GM11168 (cell line): Measurements from ENCODE around the gene LSM12.

Experiments
- in situ Hi-C: fragments of 300-500 bp; cut with MboI; formaldehyde crosslinking; loops from one replicate; pipeline ENCODE4 v1.12.0; 2022; ENCODE audit warnings: low sequenced_read_pairs; ENCODE audit not compliant: unreplicated experiment

The LSM12 gene

GRCh38 chr17:44012391-44012790 lies 54.1 kb downstream of the LSM12 start:
- in situ Hi-C loops, result no loop called here

- in situ Hi-C loops, result no loop called here
These were observed 54.6 kb downstream of the LSM12 start for GRCh38 chr17:44011876-44012275.

GRCh38 chr17:44010966-44011647 lies 55.4 kb downstream of the LSM12 start:
- in situ Hi-C loops, result no loop called here

GRCh38 chr17:44008205-44008909 lies 58.1 kb downstream of the LSM12 start:
- in situ Hi-C loops, result no loop called here

GRCh38 chr17:44007346-44008204 lies 58.9 kb downstream of the LSM12 start:
- in situ Hi-C loops, result no loop called here

- in situ Hi-C loops, result no loop called here
These were observed 59.7 kb downstream of the LSM12 start for GRCh38 chr17:44006598-44007345.

GRCh38 chr17:44006272-44006597 lies 60.2 kb downstream of the LSM12 start:
- in situ Hi-C loops, result no loop called here

- in situ Hi-C loops, result no loop called here
These were observed 60.8 kb downstream of the LSM12 start for GRCh38 chr17:44005527-44006271.

GRCh38 chr17:44004761-44005526 lies 61.5 kb downstream of the LSM12 start:
- in situ Hi-C loops, result no loop called here

- in situ Hi-C loops, result no loop called here
These were observed 62.3 kb downstream of the LSM12 start, which contains the start of gene NAGS for GRCh38 chr17:44004077-44004760. NAGS (plus strand) TSS chr17:44004622; CDS start chr17:44004664, 42 bp downstream.

- in situ Hi-C loops, result no loop called here
These were observed 64.2 kb downstream of the LSM12 start for GRCh38 chr17:44002141-44002848.

GRCh38 chr17:44001461-44001920 lies 65.0 kb downstream of the LSM12 start:
- in situ Hi-C loops, result no loop called here

GRCh38 chr17:44000871-44001460 lies 65.5 kb downstream of the LSM12 start:
- in situ Hi-C loops, result no loop called here

GRCh38 chr17:44000141-44000860 lies 66.2 kb downstream of the LSM12 start:
- in situ Hi-C loops, result no loop called here

GRCh38 chr17:43999024-43999423 lies 67.4 kb downstream of the LSM12 start:
- in situ Hi-C loops, result loop anchor here (10.0 kb wide), 1 partner anchor 54 kb away; the partner anchor contains the start of gene PPY

GRCh38 chr17:43998552-43998951 lies 67.9 kb downstream of the LSM12 start:
- in situ Hi-C loops, result loop anchor here (10.0 kb wide), 1 partner anchor 54 kb away; the partner anchor contains the start of gene PPY
